K562 (cell line): Measurements from ENCODE around the gene PSMC3IP. TPM values are rescaled to one million over a fixed set of nuclear protein-coding genes. Genes with fewer than 3 reads are reported as not detected.

Experiments
- ATAC-seq: fragments of 200-7000 bp; cut with Tn5 transposase; 3 replicates; pipeline ENCODE4 v1.9.1; 2020; ENCODE audit warnings: moderate library complexity
- BruUV-seq: library from RNA; stranded (reverse); fragments of 400-500 nt; replicated peaks from 2 replicates; lab custom pipeline; 2021; lab: Mats Ljungman, UMichigan
- CTCF ChIA-PET: fragments of 300-600 bp; formaldehyde crosslinking; extraction: SDS; loops from one replicate; lab custom pipeline; 2021; ENCODE audit warnings: low intra/inter-chr PET ratio; lab: Yijun Ruan, JAX
- POLR2A ChIA-PET: fragments of 300-600, 350-650 bp; sonication (Branson Sonifier 250); formaldehyde crosslinking; extraction: SDS; loops from one replicate; lab custom pipeline; 2021; ENCODE audit warnings: antibody characterized with exemption, inconsistent platforms; lab: Yijun Ruan, JAX
- DNase-seq, 4 experiments: peaks; one replicate each; pipeline versions ENCODE4 v3.0.0 to v3.0.0-alpha.2; 2011 to 2018; ENCODE audit warnings: low spot score in 3 of 4, mixed read lengths in 3 of 4; ENCODE audit errors: extremely low read depth in 1 of 4
- FAIRE-seq: peaks from 2 replicates; lab custom pipeline; 2011; peaks lifted over from hg19 to GRCh38; lab: Jason Lieb, UNC
- H2AFZ ChIP-seq: 2 replicates; pipeline ENCODE4 v1.6.0; 2011; ENCODE audit warnings: low read depth, low read length, control low read depth, inconsistent platforms
- H3K27ac ChIP-seq: fragments of 200-600 bp; 3 replicates; pipeline ENCODE4 v1.8.0; 2011; ENCODE audit warnings: low read depth, mild to moderate bottlenecking, control low read depth, inconsistent platforms, low read length, moderate library complexity, mixed read lengths; ENCODE audit errors: extremely low read depth
- H3K27me3 ChIP-seq, 2 experiments: fragments of 300-600 bp in 1 of 2; 2 replicates in 1 of 2; 3 replicates in 1 of 2; pipeline versions ENCODE4 v1.6.0 to v1.8.0; 2011; ENCODE audit warnings: inconsistent platforms in 2 of 2, low read length in 2 of 2, mild to moderate bottlenecking in 1 of 2, mixed read lengths in 1 of 2, moderate library complexity in 1 of 2; ENCODE audit not compliant: control insufficient read depth in 2 of 2, insufficient read depth in 2 of 2
- H3K36me3 ChIP-seq: fragments of 300-600 bp; 3 replicates; pipeline ENCODE4 v1.8.0; 2011; ENCODE audit warnings: mild to moderate bottlenecking, low read length, inconsistent platforms; ENCODE audit not compliant: control insufficient read depth, insufficient read depth
- H3K4me1 ChIP-seq, 2 experiments: fragments of 200-600 bp in 1 of 2; replicated peaks in 1 of 2; 2 replicates in 1 of 2; 3 replicates in 1 of 2; pipeline versions ENCODE4 v1.5.1 to v1.8.0; 2011; ENCODE audit warnings: inconsistent platforms in 2 of 2, low read length in 2 of 2, mild to moderate bottlenecking in 1 of 2, mixed read lengths in 1 of 2, moderate library complexity in 1 of 2; ENCODE audit not compliant: control insufficient read depth in 2 of 2, insufficient read depth in 2 of 2
- H3K4me2 ChIP-seq: 2 replicates; pipeline ENCODE4 v1.6.1; 2011; ENCODE audit warnings: low read length, control low read depth, inconsistent platforms, mixed read lengths; ENCODE audit not compliant: insufficient read depth
- H3K4me3 ChIP-seq: fragments of 200-600 bp; sonication (generic), shearing (Covaris generic); 2 replicates; pipeline ENCODE4 v1.5.1; 2016; ENCODE audit warnings: control low read depth, inconsistent platforms
- H3K79me2 ChIP-seq: fragments of 200-600 bp; 3 replicates; pipeline ENCODE4 v1.8.0; 2011; ENCODE audit warnings: low read length, inconsistent platforms; ENCODE audit not compliant: control insufficient read depth, insufficient read depth
- H3K9ac ChIP-seq, 2 experiments: 2 replicates each; pipeline versions ENCODE4 v1.6.0 to v1.6.1; 2011; ENCODE audit warnings: low read depth in 2 of 2, low read length in 2 of 2, control low read depth in 1 of 2, inconsistent platforms in 1 of 2, mild to moderate bottlenecking in 1 of 2, mixed read lengths in 1 of 2; ENCODE audit not compliant: insufficient read depth in 1 of 2
- H3K9me1 ChIP-seq: one replicate; pipeline ENCODE4 v1.6.0; 2011; ENCODE audit warnings: inconsistent platforms, mild to moderate bottlenecking, low read length, moderate library complexity; ENCODE audit not compliant: control insufficient read depth, insufficient read depth
- H3K9me3 ChIP-seq: replicated peaks from 2 replicates; pipeline ENCODE4 v1.5.1; 2011; ENCODE audit warnings: low read depth, low read length, inconsistent platforms; ENCODE audit not compliant: control insufficient read depth, insufficient read depth
- H4K20me1 ChIP-seq: replicated peaks from 2 replicates; pipeline ENCODE4 v1.6.1; 2011; ENCODE audit warnings: low read length, inconsistent platforms, mixed read lengths; ENCODE audit not compliant: control insufficient read depth, insufficient read depth
- HNRNPH1 ChIP-seq: fragments of 200-400 bp; formaldehyde crosslinking; optimal IDR thresholded peaks from 2 replicates; pipeline ENCODE3; 2017; ENCODE audit warnings: low read depth, mild to moderate bottlenecking, low read length, moderate library complexity
- POLR2A ChIP-seq: fragments of 450-650 bp; conservative IDR thresholded peaks from 2 replicates; pipeline ENCODE4 v1.6.1; 2016
- ZNF584 ChIP-seq: fragments of 200-800 bp; sonication (Bioruptor generic); IDR thresholded peaks from 2 replicates; pipeline ENCODE4 v1.6.1; 2016; ENCODE audit warnings: low read depth, mild to moderate bottlenecking, missing genetic modification characterization, missing compliant biosample characterization
- WGBS: fragments of 100-300 bp; shearing (Covaris generic); methylation state at CpG from one replicate; pipeline ENCODE4 v1.1.6; 2016; ENCODE audit warnings: low coverage, mixed read lengths; ENCODE audit not compliant: insufficient coverage; ENCODE audit errors: missing lambda C conversion rate; 5-methylcytosine and 5-hydroxymethylcytosine counted together
- in situ Hi-C: fragments of 300-500 bp; cut with MboI; formaldehyde crosslinking; loops from 4 replicates; pipeline ENCODE4 v1.15.0; 2018; ENCODE audit warnings: inconsistent platforms, mixed read lengths
- intact Hi-C: fragments of 100-400 bp; cut with micrococcal nuclease; formaldehyde crosslinking; loops from 2 replicates; pipeline ENCODE4 v1.14.2; 2022
- polyA plus RNA-seq, 8 experiments: library from polyadenylated mRNA; depleted of rRNA in 4 of 8; stranded (reverse) in 5 of 8; unstranded in 3 of 8; fragments of >200 nt; fragmentation: Nextera tagmentation in 2 of 8; fragmentation: Illumina TruSeq in 1 of 8; extraction: Ambion mirVana in 2 of 8; extraction: Trizol in 1 of 8; gene quantifications; 2 replicates each; pipeline versions ENCODE4 v1.2.1 to v1.2.3, GENCODE V29; 2011 to 2014; ENCODE audit warnings: inconsistent platforms in 1 of 8, missing spikeins in 1 of 8
- total RNA-seq, 7 experiments: library from RNA; depleted of rRNA in 6 of 7; stranded (reverse); fragments of >200 nt in 6 of 7; fragmentation: Illumina TruSeq in 2 of 7; extraction: Trizol in 2 of 7; gene quantifications; 2 replicates each; pipeline versions ENCODE4 v1.2.1 to v1.2.3, GENCODE V29; 2011 to 2021; ENCODE audit warnings: low replicate concordance in 1 of 7

PSMC3IP gene
- total and polyA plus RNA-seq, 9 of the 15 experiments (the other 6 are each of a cell fraction or from before 2014, with no cell fraction given): 13.8 to 65.6 (median 32.8) TPM

DNA sequence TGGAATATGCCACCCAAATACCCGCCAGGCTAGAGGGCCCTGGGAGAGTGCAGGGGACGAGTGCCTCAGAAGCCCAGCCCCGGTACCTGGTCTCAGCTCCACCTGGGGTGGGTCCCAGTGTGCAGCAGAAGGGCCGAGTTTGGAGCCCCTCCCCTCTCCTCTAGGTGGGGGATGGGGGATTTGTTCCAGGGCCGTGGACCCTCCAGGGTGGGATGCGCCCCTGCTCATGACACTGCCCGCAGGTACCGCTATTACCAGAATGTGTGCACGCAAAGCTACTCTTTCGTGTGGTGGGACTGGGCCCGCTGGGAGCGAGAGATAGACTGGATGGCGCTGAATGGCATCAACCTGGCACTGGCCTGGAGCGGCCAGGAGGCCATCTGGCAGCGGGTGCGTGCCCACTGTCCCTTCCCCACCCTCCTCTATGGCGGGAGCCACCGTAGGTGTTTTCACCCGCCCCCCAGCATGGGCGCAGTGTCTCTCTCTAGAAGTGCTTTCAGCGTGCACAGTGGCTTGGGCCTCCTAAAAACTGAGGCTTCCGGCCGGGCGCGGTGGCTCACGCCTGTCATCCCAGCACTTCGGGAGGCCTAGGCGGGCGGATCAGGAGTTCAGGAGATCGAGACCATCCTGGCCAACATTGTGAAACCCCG lies 40.2 kb downstream of the PSMC3IP start:
- CTCF ChIA-PET: no interaction called here
- Histone ChIP-seq H3K79me2 (peaks cover 17% of the 10 kb centered on the region), H3K27me3 (no peaks in the 10 kb centered on the region), H3K36me3 (peaks cover 25% of the 10 kb centered on the region; the same call in 2 of the 3 replicates), H3K4me3 (peak overlapping the region; percentile 64), H3K9me3 (no peaks in the 10 kb centered on the region), H3K27ac (peak overlapping the region; percentile 80; the same call in 2 of the 3 replicates), H3K4me1 (peaks cover 23 to 48% of the 10 kb centered on the region in 2 experiments; a peak in 4 of 5 replicates), H3K4me2 (peak overlapping the region; percentile 92), H4K20me1 (no peaks in the 10 kb centered on the region; the same call in 1 of the 2 replicates), H3K9me1 (no peaks in the 10 kb centered on the region), H2AFZ (no peak overlapping the region), H3K9ac (peak overlapping the region; percentile 70 to 97)
- no peak for TF ChIP-seq HNRNPH1
- 0 out of 2 replicates have a peak, but pooled peaks have one; percentile 25 for TF ChIP-seq POLR2A
- no peak for TF ChIP-seq ZNF584 (CRISPR knock-in tag)
- intact Hi-C loops: no loop called here
- ATAC-seq (no peak), DNase-seq (no peak), FAIRE-seq (no peak)
- TSS peak; percentile 43 for BruUV-seq
- POLR2A ChIA-PET: interaction anchor here (0.7 to 2.7 kb wide), 4 partner anchors 17 to 516 kb away, joined by 4 to 15 read pairs (median 4); no protein-coding TSS in a partner anchor
- in situ Hi-C loops: no loop called here
- 78% methylated on average over 20 of the region's 31 CpGs for WGBS
